Measurements from ENCODE around the gene DNASE2B.

The DNASE2B gene

GRCh38 chr1:84352298-84353106, 45.8 kb upstream of the DNASE2B start:
- TF ChIP-seq ZBTB7A (IDR thresholded peaks at IDR 0.05; ENCODE audit: low read depth): no peak
- no peak for TF ChIP-seq FOXM1 (IDR thresholded peaks at IDR 0.05; ENCODE audit: borderline replicate concordance, low read depth)
- TF ChIP-seq TAF1 (IDR thresholded peaks at IDR 0.05; ENCODE audit: low read depth): no peak
- TF ChIP-seq, protein P1, sequence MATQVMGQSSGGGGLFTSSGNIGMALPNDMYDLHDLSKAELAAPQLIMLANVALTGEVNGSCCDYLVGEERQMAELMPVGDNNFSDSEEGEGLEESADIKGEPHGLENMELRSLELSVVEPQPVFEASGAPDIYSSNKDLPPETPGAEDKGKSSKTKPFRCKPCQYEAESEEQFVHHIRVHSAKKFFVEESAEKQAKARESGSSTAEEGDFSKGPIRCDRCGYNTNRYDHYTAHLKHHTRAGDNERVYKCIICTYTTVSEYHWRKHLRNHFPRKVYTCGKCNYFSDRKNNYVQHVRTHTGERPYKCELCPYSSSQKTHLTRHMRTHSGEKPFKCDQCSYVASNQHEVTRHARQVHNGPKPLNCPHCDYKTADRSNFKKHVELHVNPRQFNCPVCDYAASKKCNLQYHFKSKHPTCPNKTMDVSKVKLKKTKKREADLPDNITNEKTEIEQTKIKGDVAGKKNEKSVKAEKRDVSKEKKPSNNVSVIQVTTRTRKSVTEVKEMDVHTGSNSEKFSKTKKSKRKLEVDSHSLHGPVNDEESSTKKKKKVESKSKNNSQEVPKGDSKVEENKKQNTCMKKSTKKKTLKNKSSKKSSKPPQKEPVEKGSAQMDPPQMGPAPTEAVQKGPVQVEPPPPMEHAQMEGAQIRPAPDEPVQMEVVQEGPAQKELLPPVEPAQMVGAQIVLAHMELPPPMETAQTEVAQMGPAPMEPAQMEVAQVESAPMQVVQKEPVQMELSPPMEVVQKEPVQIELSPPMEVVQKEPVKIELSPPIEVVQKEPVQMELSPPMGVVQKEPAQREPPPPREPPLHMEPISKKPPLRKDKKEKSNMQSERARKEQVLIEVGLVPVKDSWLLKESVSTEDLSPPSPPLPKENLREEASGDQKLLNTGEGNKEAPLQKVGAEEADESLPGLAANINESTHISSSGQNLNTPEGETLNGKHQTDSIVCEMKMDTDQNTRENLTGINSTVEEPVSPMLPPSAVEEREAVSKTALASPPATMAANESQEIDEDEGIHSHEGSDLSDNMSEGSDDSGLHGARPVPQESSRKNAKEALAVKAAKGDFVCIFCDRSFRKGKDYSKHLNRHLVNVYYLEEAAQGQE (IDR thresholded peaks at IDR 0.05; ENCODE audit: low read depth): no peak
- TF ChIP-seq, protein P2, sequence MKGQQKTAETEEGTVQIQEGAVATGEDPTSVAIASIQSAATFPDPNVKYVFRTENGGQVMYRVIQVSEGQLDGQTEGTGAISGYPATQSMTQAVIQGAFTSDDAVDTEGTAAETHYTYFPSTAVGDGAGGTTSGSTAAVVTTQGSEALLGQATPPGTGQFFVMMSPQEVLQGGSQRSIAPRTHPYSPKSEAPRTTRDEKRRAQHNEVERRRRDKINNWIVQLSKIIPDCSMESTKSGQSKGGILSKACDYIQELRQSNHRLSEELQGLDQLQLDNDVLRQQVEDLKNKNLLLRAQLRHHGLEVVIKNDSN (IDR thresholded peaks at IDR 0.05): no peak
- no peak for TF ChIP-seq TEAD4 (IDR thresholded peaks at IDR 0.05)
- TF ChIP-seq, protein P3, sequence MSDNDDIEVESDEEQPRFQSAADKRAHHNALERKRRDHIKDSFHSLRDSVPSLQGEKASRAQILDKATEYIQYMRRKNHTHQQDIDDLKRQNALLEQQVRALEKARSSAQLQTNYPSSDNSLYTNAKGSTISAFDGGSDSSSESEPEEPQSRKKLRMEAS (IDR thresholded peaks at IDR 0.05): no peak

GRCh38 chr1:84353695-84354094, 44.6 kb upstream of the DNASE2B start:
- TF ChIP-seq CREB1 (IDR thresholded peaks at IDR 0.05; ENCODE audit: low read depth) (no peak), ZBTB7A (IDR thresholded peaks at IDR 0.05; ENCODE audit: low read depth) (no peak), EP300 (IDR thresholded peaks at IDR 0.05; ENCODE audit: borderline replicate concordance) (no peak)
- TF ChIP-seq, protein P2 (IDR thresholded peaks at IDR 0.05): no peak

- TF ChIP-seq YY1 (IDR thresholded peaks at IDR 0.05; ENCODE audit: low read depth) (no peak), NFIC (IDR thresholded peaks at IDR 0.05) (no peak), CEBPB (IDR thresholded peaks at IDR 0.05) (no peak), TAF1 (IDR thresholded peaks at IDR 0.05; ENCODE audit: low read depth) (no peak), CREB1 (IDR thresholded peaks at IDR 0.05; ENCODE audit: low read depth) (no peak), EGR1 (IDR thresholded peaks at IDR 0.05) (no peak), RAD21 (IDR thresholded peaks at IDR 0.05; ENCODE audit: low read depth) (no peak), TEAD4 (IDR thresholded peaks at IDR 0.05) (no peak), EP300 (IDR thresholded peaks at IDR 0.05; ENCODE audit: borderline replicate concordance) (no peak), TCF12 (IDR thresholded peaks at IDR 0.05; ENCODE audit: low read depth) (no peak)
- TF ChIP-seq, protein P2 (IDR thresholded peaks at IDR 0.05): no peak
- TF ChIP-seq, protein P1 (IDR thresholded peaks at IDR 0.05; ENCODE audit: low read depth): no peak
- TF ChIP-seq, protein P3 (IDR thresholded peaks at IDR 0.05): no peak
These were observed 42.7 kb upstream of the DNASE2B start for GRCh38 chr1:84355556-84355955.

GRCh38 chr1:84356881-84357280, 41.4 kb upstream of the DNASE2B start:
- no peak for TF ChIP-seq TAF1 (IDR thresholded peaks at IDR 0.05; ENCODE audit: low read depth)
- TF ChIP-seq EGR1 (IDR thresholded peaks at IDR 0.05): no peak
- no peak for TF ChIP-seq NFIC (IDR thresholded peaks at IDR 0.05)
- TF ChIP-seq TCF12 (IDR thresholded peaks at IDR 0.05; ENCODE audit: low read depth): no peak
- TF ChIP-seq, protein P2 (IDR thresholded peaks at IDR 0.05): no peak
- no peak for TF ChIP-seq RAD21 (IDR thresholded peaks at IDR 0.05; ENCODE audit: low read depth)
- TF ChIP-seq ZBTB7A (IDR thresholded peaks at IDR 0.05; ENCODE audit: low read depth): no peak
- TF ChIP-seq, protein P3 (IDR thresholded peaks at IDR 0.05): no peak
- no peak for TF ChIP-seq TEAD4 (IDR thresholded peaks at IDR 0.05)
- no peak for TF ChIP-seq EP300 (IDR thresholded peaks at IDR 0.05; ENCODE audit: borderline replicate concordance)
- no peak for TF ChIP-seq CEBPB (IDR thresholded peaks at IDR 0.05)
- TF ChIP-seq YY1 (IDR thresholded peaks at IDR 0.05; ENCODE audit: low read depth): no peak
- no peak for TF ChIP-seq FOXM1 (IDR thresholded peaks at IDR 0.05; ENCODE audit: borderline replicate concordance, low read depth)
- TF ChIP-seq, protein P1 (IDR thresholded peaks at IDR 0.05; ENCODE audit: low read depth): no peak
- TF ChIP-seq CREB1 (IDR thresholded peaks at IDR 0.05; ENCODE audit: low read depth): no peak

All from Ishikawa (cell line).